Breast epithelium (tissue), 4 donors: ENCODE data around the gene CAPN11. TPM values are rescaled to one million over a fixed set of nuclear protein-coding genes. Genes with fewer than 3 reads are reported as not detected.
A peak's percentile ranks its signal among the peaks of the same experiment; 100 is the strongest.

Source experiments
- DNase-seq, 2 donors: peaks; one replicate each; pipeline ENCODE4 v3.0.0-alpha.2; 2019; ENCODE audit warnings: low spot score in 2 of 2
- H3K27ac ChIP-seq, 2 donors: fragments of 200-600 bp; sonication (generic) in 1 of 2; one replicate each; pipeline ENCODE4 v1.5.1; 2016 to 2019; ENCODE audit warnings: mild to moderate bottlenecking in 1 of 2
- H3K27me3 ChIP-seq, 2 donors: fragments of 200-600 bp; sonication (generic) in 1 of 2; one replicate each; pipeline versions ENCODE4 v1.5.1 to v1.6.0; 2017 to 2019; ENCODE audit warnings: control low read depth in 1 of 2, mild to moderate bottlenecking in 1 of 2
- H3K36me3 ChIP-seq: fragments of 200-600 bp; one replicate; pipeline ENCODE4 v1.5.1; 2019
- H3K4me1 ChIP-seq, 2 donors: fragments of 200-600 bp; sonication (generic); one replicate each; pipeline ENCODE4 v1.5.1; 2016 to 2019; ENCODE audit warnings: control low read depth in 1 of 2
- H3K4me3 ChIP-seq, 3 donors: fragments of 200-600 bp; sonication (generic); 1 replicate in 2 of 3; 2 replicates in 1 of 3; pipeline ENCODE4 v1.5.1; 2016 to 2019; ENCODE audit warnings: mild to moderate bottlenecking in 3 of 3, moderate library complexity in 2 of 3
- H3K9me3 ChIP-seq, 2 donors: fragments of 200-600 bp; sonication (generic) in 1 of 2; one replicate each; pipeline ENCODE4 v1.5.1; 2016 to 2019; ENCODE audit warnings: control low read depth in 1 of 2
- POLR2A ChIP-seq: fragments of 450-650 bp; IDR thresholded peaks from one replicate; pipeline ENCODE4 v1.6.1; 2016; ENCODE audit warnings: antibody characterized with exemption, mild to moderate bottlenecking, moderate library complexity
- POLR2AphosphoS5 ChIP-seq, 3 donors: sonication (generic); formaldehyde crosslinking; IDR thresholded peaks; one replicate each; pipeline ENCODE4 v1.6.1; 2017; ENCODE audit warnings: antibody characterized with exemption in 3 of 3
- intact Hi-C: fragments of 100-400 bp; cut with DNase I; formaldehyde crosslinking; loops from one replicate; pipeline ENCODE4 v1.15.1; 2023; ENCODE audit warnings: low total_unique reads
- total RNA-seq, 3 donors: library from RNA; depleted of rRNA; stranded (reverse); fragments of >200 nt; gene quantifications; one replicate each; pipeline ENCODE4 v1.1.0, GENCODE V29; 2016
- TF ChIP-seq, protein P1 (sequence below), 3 donors: fragments of 450-650 bp; IDR thresholded peaks; one replicate each; pipeline ENCODE4 v1.5.1; 2016 to 2017; ENCODE audit warnings: antibody characterized with exemption in 3 of 3, mild to moderate bottlenecking in 3 of 3, moderate library complexity in 3 of 3

CAPN11 gene
- total RNA-seq, 3 donors from 2014 or later, result 1.1 to 3.8 (median 2.9) TPM

DNA sequence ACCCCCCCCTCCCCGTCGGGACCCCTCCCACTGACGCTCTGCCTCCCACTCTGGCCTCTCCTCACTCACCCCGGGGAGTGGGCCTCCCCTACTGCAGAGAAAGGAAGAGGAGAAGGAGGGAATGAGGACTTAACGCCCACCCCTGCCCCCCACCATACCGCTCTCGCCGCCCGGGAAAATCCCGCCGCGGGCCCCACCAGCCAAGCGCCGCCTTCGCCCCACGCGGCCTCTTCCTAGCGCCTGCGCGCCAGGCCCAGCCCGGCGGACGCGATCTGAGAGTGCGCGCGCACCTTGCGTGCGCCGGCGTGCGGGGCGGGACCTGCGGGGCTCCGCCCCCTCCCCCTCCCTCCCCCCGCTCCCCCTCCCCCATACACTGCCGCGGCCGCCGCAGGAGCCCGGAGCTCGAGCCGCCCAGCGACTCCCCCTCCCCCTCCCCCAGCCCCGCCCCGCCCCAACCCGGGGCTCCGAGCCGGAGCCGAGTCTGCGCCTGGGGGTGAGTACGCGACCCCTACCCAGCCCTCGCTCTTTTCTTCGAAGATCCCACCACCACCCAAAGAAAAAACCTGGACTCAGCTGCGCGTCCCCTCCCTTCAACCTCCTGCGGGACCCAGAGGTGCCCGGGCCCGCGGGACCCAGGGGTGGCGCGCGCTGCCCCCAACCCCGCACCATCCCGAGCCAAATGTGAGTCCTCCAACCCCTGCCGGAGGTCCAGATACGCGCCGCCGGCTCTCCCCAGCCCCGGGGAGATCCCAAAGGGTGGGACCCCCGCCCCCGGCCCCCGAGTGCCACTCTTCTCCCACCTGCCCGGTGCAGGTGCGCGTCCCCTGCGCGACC lies 31.2 kb upstream of the CAPN11 start, which contains the start of the genes MRPL14 and TMEM63B:
Gene MRPL14 (minus strand): TSS at position 267 of the 834 bp plus-strand sequence. CDS start 10,841 bp downstream, outside the sequence.
Gene TMEM63B (plus strand): TSS at position 369 of the 834 bp plus-strand sequence. CDS start 7,031 bp downstream, outside the sequence.
- peak; percentile 75 to 87 for DNase-seq
- Histone ChIP-seq H3K4me3 (peak within 1 kb of the TSS; percentile 96 to 100 (median 99)), H3K4me1 (peaks cover 5 to 6% of the 10 kb centered on the region in 2 donors), H3K27ac (peak within 1 kb of the TSS; percentile 96 to 97), H3K36me3 (no peaks in the 10 kb centered on the region), H3K9me3 (no peaks in the 10 kb centered on the region), H3K27me3 (no peaks in the 10 kb centered on the region)
- peak in 2 of 3 donors; percentile 43 to 82 for TF ChIP-seq POLR2AphosphoS5 (IDR thresholded peaks at IDR 0.05)
- TF ChIP-seq POLR2A, result no peak
- TF ChIP-seq, protein P1, sequence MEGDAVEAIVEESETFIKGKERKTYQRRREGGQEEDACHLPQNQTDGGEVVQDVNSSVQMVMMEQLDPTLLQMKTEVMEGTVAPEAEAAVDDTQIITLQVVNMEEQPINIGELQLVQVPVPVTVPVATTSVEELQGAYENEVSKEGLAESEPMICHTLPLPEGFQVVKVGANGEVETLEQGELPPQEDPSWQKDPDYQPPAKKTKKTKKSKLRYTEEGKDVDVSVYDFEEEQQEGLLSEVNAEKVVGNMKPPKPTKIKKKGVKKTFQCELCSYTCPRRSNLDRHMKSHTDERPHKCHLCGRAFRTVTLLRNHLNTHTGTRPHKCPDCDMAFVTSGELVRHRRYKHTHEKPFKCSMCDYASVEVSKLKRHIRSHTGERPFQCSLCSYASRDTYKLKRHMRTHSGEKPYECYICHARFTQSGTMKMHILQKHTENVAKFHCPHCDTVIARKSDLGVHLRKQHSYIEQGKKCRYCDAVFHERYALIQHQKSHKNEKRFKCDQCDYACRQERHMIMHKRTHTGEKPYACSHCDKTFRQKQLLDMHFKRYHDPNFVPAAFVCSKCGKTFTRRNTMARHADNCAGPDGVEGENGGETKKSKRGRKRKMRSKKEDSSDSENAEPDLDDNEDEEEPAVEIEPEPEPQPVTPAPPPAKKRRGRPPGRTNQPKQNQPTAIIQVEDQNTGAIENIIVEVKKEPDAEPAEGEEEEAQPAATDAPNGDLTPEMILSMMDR (IDR thresholded peaks at IDR 0.05), result no peak
- intact Hi-C loops, result no loop called here

DNA sequence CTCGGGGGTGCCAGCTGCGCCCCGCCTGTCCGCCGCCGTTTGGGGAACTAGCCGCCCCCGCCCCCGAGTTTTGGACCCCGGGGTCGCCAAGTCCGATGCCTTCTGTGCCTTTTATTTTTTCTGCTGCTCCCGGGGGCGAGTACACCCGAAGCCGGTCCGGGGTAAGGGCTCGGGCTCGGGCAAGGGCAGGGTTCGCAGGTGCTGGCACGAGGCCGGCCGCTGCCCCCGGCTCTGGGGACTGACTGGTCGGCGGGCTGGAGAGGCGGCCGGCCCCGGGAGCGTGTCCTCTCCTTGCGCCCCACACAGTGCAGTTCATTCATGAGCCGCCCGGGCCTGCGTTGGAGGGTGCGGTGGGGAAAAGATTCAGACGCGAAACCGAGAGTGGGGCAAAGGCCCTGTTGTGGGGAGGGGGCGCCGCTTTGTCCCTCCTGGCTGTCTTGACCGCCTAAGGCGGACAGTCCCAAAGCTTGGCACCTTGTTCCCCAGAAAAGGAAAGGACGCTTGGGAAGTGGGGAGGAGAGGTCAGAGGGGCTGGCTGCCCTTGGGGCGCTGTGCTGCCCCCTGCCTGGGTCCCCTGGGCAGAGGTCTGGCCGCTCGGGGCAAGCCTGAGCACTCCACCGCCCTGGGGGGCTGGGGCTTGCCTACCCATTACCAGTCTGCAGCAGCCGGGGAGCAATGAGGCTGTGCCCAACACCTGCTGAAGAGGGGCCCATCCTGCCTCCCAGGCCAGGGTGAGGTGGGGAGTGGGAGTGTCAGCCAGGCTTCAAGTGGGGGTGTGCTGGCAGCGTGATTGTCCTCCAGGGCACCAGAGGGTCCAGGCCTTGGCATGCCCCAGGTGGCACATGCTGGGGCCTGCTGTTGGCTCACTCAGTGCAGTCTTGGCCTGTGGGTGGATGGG lies 30.4 kb upstream of the CAPN11 start:
- H3K9me3 ChIP-seq, result no peaks in the 10 kb centered on the region
- no peaks in the 10 kb centered on the region for H3K36me3 ChIP-seq
- TF ChIP-seq, protein P1 (IDR thresholded peaks at IDR 0.05), result peak in 2 of 3 donors; percentile 19 to 36
- no peak for TF ChIP-seq POLR2AphosphoS5 (IDR thresholded peaks at IDR 0.05)
- DNase-seq, result peak; percentile 33 to 58
- peaks cover 5 to 6% of the 10 kb centered on the region in 2 donors for H3K4me1 ChIP-seq
- H3K27me3 ChIP-seq, result no peaks in the 10 kb centered on the region
- intact Hi-C loops, result no loop called here
- H3K4me3 ChIP-seq, result peak overlapping the region; percentile 96 to 100 (median 99)
- peak overlapping the region; percentile 96 to 97 for H3K27ac ChIP-seq

DNA sequence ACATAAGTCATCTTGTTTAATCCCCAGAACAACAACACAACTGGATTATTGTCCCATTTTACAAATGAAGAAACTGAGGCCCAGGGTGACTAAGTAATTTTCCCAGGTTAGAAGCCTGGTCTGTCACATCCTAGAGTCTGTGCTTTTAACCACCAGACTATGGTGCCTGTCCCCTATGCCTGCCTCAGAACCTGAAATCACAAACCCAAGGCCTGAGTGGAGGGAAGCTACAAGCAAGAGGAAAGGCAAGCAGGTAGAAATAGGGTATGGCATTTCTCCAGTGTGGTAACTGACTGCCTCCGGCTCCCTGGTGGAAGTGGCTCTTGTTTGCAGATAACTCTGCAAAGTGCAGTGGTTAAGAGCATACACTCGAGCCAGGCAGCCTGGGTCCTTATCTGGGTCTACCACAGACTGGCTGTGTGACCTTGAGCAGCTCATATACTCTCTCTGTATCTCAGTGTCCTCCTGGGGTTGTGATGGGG lies 28.7 kb upstream of the CAPN11 start:
- peaks cover 5 to 6% of the 10 kb centered on the region in 2 donors for H3K4me1 ChIP-seq
- DNase-seq, result no peak
- intact Hi-C loops, result no loop called here

DNA sequence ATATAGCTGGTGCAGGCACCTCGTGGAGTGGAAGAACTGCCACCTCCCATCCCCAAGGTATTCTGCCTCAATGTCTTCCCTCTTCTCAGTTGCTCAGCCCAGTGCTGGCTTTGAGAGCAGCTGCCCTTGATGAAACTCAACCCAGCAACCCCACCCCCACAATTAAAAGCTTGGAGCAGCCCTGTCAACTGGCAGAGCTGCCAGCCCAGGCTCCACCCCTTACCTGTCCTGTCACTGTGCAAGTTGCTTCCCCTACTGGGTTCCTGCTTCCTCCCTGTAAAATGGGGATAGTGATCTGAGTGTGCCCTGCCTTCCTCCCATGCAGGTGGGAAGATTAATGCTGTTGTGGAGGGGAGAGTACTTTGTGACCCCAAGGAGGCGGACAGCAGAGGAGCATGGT lies 26.7 kb upstream of the CAPN11 start:
- Histone ChIP-seq H3K27me3 (no peaks in the 10 kb centered on the region), H3K4me3 (no peak overlapping the region), H3K4me1 (peaks cover 5 to 6% of the 10 kb centered on the region in 2 donors), H3K9me3 (no peaks in the 10 kb centered on the region), H3K36me3 (no peaks in the 10 kb centered on the region), H3K27ac (peak overlapping the region in 1 of 2 donors; percentile 19)
- no peak for DNase-seq
- intact Hi-C loops, result no loop called here
- no peak for TF ChIP-seq POLR2A
- TF ChIP-seq POLR2AphosphoS5 (IDR thresholded peaks at IDR 0.05), result no peak

More for the DNA sequence above, 28.7 kb upstream of the CAPN11 start:
- no peaks in the 10 kb centered on the region for H3K36me3 ChIP-seq
- no peaks in the 10 kb centered on the region for H3K9me3 ChIP-seq
- no peak overlapping the region for H3K27ac ChIP-seq
- TF ChIP-seq, protein P1 (IDR thresholded peaks at IDR 0.05), result no peak
- TF ChIP-seq POLR2A, result no peak
- TF ChIP-seq POLR2AphosphoS5 (IDR thresholded peaks at IDR 0.05), result no peak
- H3K27me3 ChIP-seq, result no peaks in the 10 kb centered on the region
- no peak overlapping the region for H3K4me3 ChIP-seq

DNA sequence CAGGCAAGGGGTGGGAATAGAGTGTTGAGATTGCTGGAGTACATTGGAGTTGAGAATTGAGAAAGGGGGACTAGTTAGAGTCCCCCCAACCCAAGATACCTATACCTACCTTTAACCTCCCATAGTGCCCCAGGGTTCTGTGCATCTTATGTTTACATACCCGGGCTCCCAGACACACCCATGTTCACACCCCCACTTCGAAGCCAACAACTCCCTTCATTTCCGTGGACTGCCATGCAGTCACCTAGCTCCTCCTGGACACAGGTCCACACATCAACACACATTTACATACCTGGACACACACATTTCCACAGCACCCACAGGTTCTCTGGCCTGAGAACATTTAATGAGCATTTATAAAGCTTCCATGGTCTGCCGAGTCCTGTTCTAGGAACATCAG lies 26.1 kb upstream of the CAPN11 start:
- TF ChIP-seq, protein P1 (IDR thresholded peaks at IDR 0.05), result no peak
- no peak for TF ChIP-seq POLR2AphosphoS5 (IDR thresholded peaks at IDR 0.05)
- no peak for TF ChIP-seq POLR2A
- no peaks in the 10 kb centered on the region for H3K27me3 ChIP-seq
- no peak overlapping the region for H3K4me3 ChIP-seq
- DNase-seq, result no peak
- no peaks in the 10 kb centered on the region for H3K36me3 ChIP-seq
- no peaks in the 10 kb centered on the region for H3K9me3 ChIP-seq
- H3K27ac ChIP-seq, result peak overlapping the region; percentile 19 to 29
- intact Hi-C loops, result no loop called here
- peaks cover 5 to 6% of the 10 kb centered on the region in 2 donors for H3K4me1 ChIP-seq
